ENCODE data around the gene TM7SF2. TPM values are rescaled to one million over a fixed set of nuclear protein-coding genes. Genes with fewer than 3 reads are reported as not detected.

The TM7SF2 gene
- total RNA-seq, 1 experiment from 2014 or later = 74.8 TPM

DNA sequence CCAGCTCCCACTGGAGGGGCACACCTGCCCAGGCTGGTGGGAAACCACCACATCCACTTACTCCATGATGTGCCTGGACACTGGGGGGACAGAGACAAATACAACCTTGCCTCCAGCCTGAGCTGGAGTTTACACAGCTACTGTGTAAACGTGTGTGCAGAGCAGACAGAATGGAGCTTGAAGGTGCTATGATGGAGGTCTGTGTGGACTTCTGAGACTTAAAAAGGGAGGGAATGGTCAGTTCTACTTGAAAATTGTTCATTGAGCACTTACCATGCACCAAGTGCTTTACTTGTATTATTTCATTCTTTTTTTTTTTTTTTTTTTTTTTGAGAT lies 39.1 kb upstream of the TM7SF2 start:
- H3K79me1 ChIP-seq (ENCODE audit: insufficient read depth, low read depth, low read length, poor library complexity, severe bottlenecking) = peaks cover 4% of the 10 kb centered on the region
- no peak overlapping the region for H2AFZ ChIP-seq (ENCODE audit: low read length)
- no peak overlapping the region for H3T11ph ChIP-seq (ENCODE audit: low read length)
- no peak for TF ChIP-seq CTCF (conservative IDR thresholded peaks at IDR 0.05)
- H3K4ac ChIP-seq (ENCODE audit: low read depth, low read length) = no peak overlapping the region
- H3K27ac ChIP-seq (ENCODE audit: insufficient read length, low read depth, low read length) = no peak overlapping the region
- H3K14ac ChIP-seq (ENCODE audit: insufficient read depth, low read length) = no peak overlapping the region
- Mint-ChIP-seq H3K27me3 (ENCODE audit: low read depth) (no peaks in the 10 kb centered on the region), H3K4me3 (no peak overlapping the region), H3K36me3 (ENCODE audit: insufficient read depth in 1 of 3, low read depth in 3 of 3) (peaks cover 13 to 24% (median 22%) of the 10 kb centered on the region in 3 experiments), H3K27ac (no peak overlapping the region), H3K4me1 (peaks cover 3 to 8% of the 10 kb centered on the region in 2 experiments), H3K9me3 (no peaks in the 10 kb centered on the region)
- H4K91ac ChIP-seq (ENCODE audit: insufficient read length, low read depth, low read length) = no peak overlapping the region
- no peak overlapping the region for H3K4me2 ChIP-seq (ENCODE audit: insufficient read depth, insufficient read length, low read length)
- no peaks in the 10 kb centered on the region for H3K79me2 ChIP-seq (ENCODE audit: insufficient read depth, low read length)
- H3K27me3 ChIP-seq (ENCODE audit: insufficient read depth, low read length) = no peaks in the 10 kb centered on the region
- peak overlapping the region; percentile 42 for H4K5ac ChIP-seq (ENCODE audit: insufficient read length, low read depth, low read length)
- H4K8ac ChIP-seq (replicated peaks; ENCODE audit: insufficient read length, low read depth, low read length) = no peak overlapping the region
- no CpG with 5 or more reads among the region's 1 CpG for WGBS (ENCODE audit: extremely low coverage, insufficient read length, low lambda C conversion rate)
- peaks cover 2% of the 10 kb centered on the region; the same call in 1 of the 2 replicates for H3K4me1 ChIP-seq (ENCODE audit: insufficient read depth, low read length)
- H2BK12ac ChIP-seq (ENCODE audit: insufficient read length, low read depth, low read length) = no peak overlapping the region
- no peak overlapping the region for H3K23ac ChIP-seq (ENCODE audit: insufficient read length, low read depth, low read length)
- no peaks in the 10 kb centered on the region for H3K9me3 ChIP-seq (ENCODE audit: control insufficient read depth, low read depth, low read length)
- no peak overlapping the region for H3K56ac ChIP-seq (ENCODE audit: insufficient read length, low read depth, low read length)
- no peaks in the 10 kb centered on the region for H4K20me1 ChIP-seq (ENCODE audit: control insufficient read depth, insufficient read depth, insufficient read length)
- no peak overlapping the region for H2BK5ac ChIP-seq (ENCODE audit: insufficient read length, low read length)
- H2BK20ac ChIP-seq (ENCODE audit: low read depth, low read length, poor library complexity, severe bottlenecking) = no peak overlapping the region
- H2BK120ac ChIP-seq (ENCODE audit: low read depth, low read length, poor library complexity, severe bottlenecking) = no peak overlapping the region
- H3K23me2 ChIP-seq (ENCODE audit: insufficient read length, low read depth, low read length, poor library complexity, severe bottlenecking) = no peaks in the 10 kb centered on the region
- no peak overlapping the region for H3K18ac ChIP-seq (ENCODE audit: insufficient read length, low read depth, low read length)
- no peak overlapping the region for H3K9ac ChIP-seq (ENCODE audit: extremely low read depth, insufficient read length, low read length)
- no peak overlapping the region for H2AK5ac ChIP-seq (ENCODE audit: insufficient read length, low read length)
- H2BK15ac ChIP-seq (ENCODE audit: low read depth, low read length) = no peak overlapping the region
- no peak for DNase-seq
